ENCODE results near the gene LANCL3. TPM values are rescaled to one million over a fixed set of nuclear protein-coding genes. Genes with fewer than 3 reads are reported as not detected.
"Not testable (repeated sequence)": the region's sequence is repeated elsewhere in the genome, so short reads cannot be mapped to it uniquely, and the experiment has no call there.

The LANCL3 gene
- total RNA-seq: 1 to 10 TPM; 2.3 to 3.7 (median 2.7) TPM

GRCh38 chrX:37571426-37572107 is at the start of gene LANCL3:
Gene LANCL3, plus strand, starts transcription at chrX:37571661. Its CDS starts 210 bp downstream, at chrX:37571871.
- peak; percentile 35 for ATAC-seq
- not testable (repeated sequence) for H3K9me3 ChIP-seq, H3K36me3 ChIP-seq, H3K27me3 ChIP-seq, H3K4me1 ChIP-seq
- Histone ChIP-seq H3K4me3 (peak within 1 kb of the TSS; percentile 8 to 55), H3K27ac (peak within 1 kb of the TSS in 1 of 4 donors; percentile 29)
- no CpG with 5 or more reads among the region's 68 CpGs for WGBS, 2 donors (ENCODE audit: low coverage in 1 of 2)

GRCh38 chrX:37523673-37524072 is 47.8 kb upstream of the LANCL3 start:
- not testable (repeated sequence) for ATAC-seq, H3K4me3 ChIP-seq, H3K9me3 ChIP-seq, H3K27ac ChIP-seq, H3K27me3 ChIP-seq, H3K4me1 ChIP-seq, H3K36me3 ChIP-seq
- WGBS, 2 donors (ENCODE audit: low coverage in 1 of 2): 23 to 52% methylated on average over 2 to 3 of the region's 3 CpGs

- H3K4me3 ChIP-seq: no peak overlapping the region
- H3K27me3 ChIP-seq: no peaks in the 10 kb centered on the region
- no peak for TF ChIP-seq POLR2AphosphoS5 (IDR thresholded peaks at IDR 0.05)
- no peak for TF ChIP-seq CTCF (IDR thresholded peaks at IDR 0.05)
- no peak for TF ChIP-seq POLR2A (IDR thresholded peaks at IDR 0.05)
- no peak for TF ChIP-seq EP300 (IDR thresholded peaks at IDR 0.05)
- H3K36me3 ChIP-seq: no peaks in the 10 kb centered on the region
- 100% methylated on average over 3 of the region's 11 CpGs; no CpG with 5 or more reads in 1 of the 2 donors for WGBS, 2 donors (ENCODE audit: low coverage in 1 of 2)
- no peak for ATAC-seq
- H3K9me3 ChIP-seq: no peaks in the 10 kb centered on the region
- H3K27ac ChIP-seq: no peak overlapping the region
- no peaks in the 10 kb centered on the region for H3K4me1 ChIP-seq
These were observed 29.5 kb upstream of the LANCL3 start for GRCh38 chrX:37541991-37542390.

GRCh38 chrX:37542791-37543190 is 28.7 kb upstream of the LANCL3 start:
- no peaks in the 10 kb centered on the region for H3K27me3 ChIP-seq
- ATAC-seq: no peak
- H3K27ac ChIP-seq: no peak overlapping the region
- TF ChIP-seq POLR2A (IDR thresholded peaks at IDR 0.05) (no peak), CTCF (IDR thresholded peaks at IDR 0.05) (no peak), POLR2AphosphoS5 (IDR thresholded peaks at IDR 0.05) (no peak), EP300 (IDR thresholded peaks at IDR 0.05) (no peak)
- H3K4me1 ChIP-seq: no peaks in the 10 kb centered on the region
- H3K4me3 ChIP-seq: no peak overlapping the region
- no peaks in the 10 kb centered on the region for H3K9me3 ChIP-seq
- no peaks in the 10 kb centered on the region for H3K36me3 ChIP-seq
- 40% methylated on average over 1 of the region's 15 CpGs; no CpG with 5 or more reads in 1 of the 2 donors for WGBS, 2 donors (ENCODE audit: low coverage in 1 of 2)

GRCh38 chrX:37543324-37543723 is 28.1 kb upstream of the LANCL3 start:
- WGBS, 2 donors (ENCODE audit: low coverage in 1 of 2): 100% methylated on average over 1 of the region's 23 CpGs; no CpG with 5 or more reads in 1 of the 2 donors
- TF ChIP-seq CTCF (IDR thresholded peaks at IDR 0.05) (no peak), EP300 (IDR thresholded peaks at IDR 0.05) (no peak), POLR2AphosphoS5 (IDR thresholded peaks at IDR 0.05) (no peak), POLR2A (IDR thresholded peaks at IDR 0.05) (no peak)
- no peak for ATAC-seq
- Histone ChIP-seq H3K4me3 (no peak overlapping the region), H3K4me1 (no peaks in the 10 kb centered on the region), H3K27me3 (no peaks in the 10 kb centered on the region), H3K36me3 (no peaks in the 10 kb centered on the region), H3K27ac (no peak overlapping the region), H3K9me3 (no peaks in the 10 kb centered on the region)

GRCh38 chrX:37544531-37544930 is 26.9 kb upstream of the LANCL3 start:
- not testable (repeated sequence) for H3K36me3 ChIP-seq, H3K27ac ChIP-seq, H3K27me3 ChIP-seq, ATAC-seq, H3K9me3 ChIP-seq, H3K4me3 ChIP-seq, H3K4me1 ChIP-seq
- WGBS, 2 donors (ENCODE audit: low coverage in 1 of 2): no CpG with 5 or more reads among the region's 1 CpG
